ENCODE data around the gene BTF3L4.
"Not testable (repeated sequence)": the region's sequence is repeated elsewhere in the genome, so short reads cannot be mapped to it uniquely, and the experiment has no call there.

The BTF3L4 gene

GRCh38 chr1:52056163-52056936 lies at the start of gene BTF3L4:
Gene BTF3L4 (plus strand): TSS chr1:52056295. CDS start chr1:52059848, 3,553 bp downstream.
- peak; percentile 96 for DNase-seq (ENCODE audit: low spot score)

- DNase-seq (ENCODE audit: low spot score): no peak
Observed at GRCh38 chr1:52007215-52008002, 48.7 kb upstream of the BTF3L4 start.

GRCh38 chr1:52008071-52008809 lies 47.9 kb upstream of the BTF3L4 start:
- no peak for DNase-seq (ENCODE audit: low spot score)

GRCh38 chr1:52022133-52022532 lies 34.0 kb upstream of the BTF3L4 start:
- no peak for DNase-seq (ENCODE audit: low spot score)

- DNase-seq (ENCODE audit: low spot score): no peak
Observed at GRCh38 chr1:52026278-52026677, 29.8 kb upstream of the BTF3L4 start.

GRCh38 chr1:52028328-52028727 lies 27.8 kb upstream of the BTF3L4 start:
- no peak for DNase-seq (ENCODE audit: low spot score)

GRCh38 chr1:52028839-52029238 lies 27.3 kb upstream of the BTF3L4 start:
- not testable (repeated sequence) for DNase-seq (ENCODE audit: low spot score)

GRCh38 chr1:52032124-52032784 lies 23.8 kb upstream of the BTF3L4 start:
- DNase-seq (ENCODE audit: low spot score): no peak

- peak; percentile 40 for DNase-seq (ENCODE audit: low spot score)
Observed at GRCh38 chr1:52032785-52033131, 23.3 kb upstream of the BTF3L4 start.

- peak; percentile 86 for DNase-seq (ENCODE audit: low spot score)
Observed at GRCh38 chr1:52033190-52034049, 22.7 kb upstream of the BTF3L4 start, which contains the start of gene KTI12. Gene KTI12 (minus strand): TSS chr1:52033810. CDS start chr1:52033761, 49 bp downstream.

- no peak for DNase-seq (ENCODE audit: low spot score)
Observed at GRCh38 chr1:52034050-52034384, 22.1 kb upstream of the BTF3L4 start.

GRCh38 chr1:52037402-52037814 lies 18.7 kb upstream of the BTF3L4 start:
- no peak for DNase-seq (ENCODE audit: low spot score)

- DNase-seq (ENCODE audit: low spot score): no peak
Observed at GRCh38 chr1:52037909-52038308, 18.2 kb upstream of the BTF3L4 start.

- no peak for DNase-seq (ENCODE audit: low spot score)
Observed at GRCh38 chr1:52041551-52042185, 14.4 kb upstream of the BTF3L4 start.

GRCh38 chr1:52045236-52045635 lies 10.9 kb upstream of the BTF3L4 start:
- DNase-seq (ENCODE audit: low spot score): no peak

GRCh38 chr1:52045666-52046195 lies 10.4 kb upstream of the BTF3L4 start:
- not testable (repeated sequence) for DNase-seq (ENCODE audit: low spot score)

GRCh38 chr1:52049337-52049736 lies 6.8 kb upstream of the BTF3L4 start:
- DNase-seq (ENCODE audit: low spot score): not testable (repeated sequence)

- DNase-seq (ENCODE audit: low spot score): no peak
Observed at GRCh38 chr1:52053862-52054261, 2.2 kb upstream of the BTF3L4 start.

GRCh38 chr1:52054496-52055065 lies 1.5 kb upstream of the BTF3L4 start:
- DNase-seq (ENCODE audit: low spot score): no peak

Data from SW480 (cell line).